MM.1S (cell line): ENCODE measurements around the gene TBXT.

Source experiments
- DNase-seq: peaks from one replicate; pipeline ENCODE4 v3.0.0-alpha.2; 2015
- H2AFZ ChIP-seq: fragments of 300-600 bp; sonication (generic); 2 replicates; pipeline ENCODE4 v1.6.0; 2016; ENCODE audit warnings: antibody characterized with exemption, low read length
- H3F3A ChIP-seq: fragments of 300-600 bp; sonication (generic); 2 replicates; pipeline ENCODE4 v1.6.1; 2016; ENCODE audit warnings: mild to moderate bottlenecking, antibody characterized with exemption, low read length, moderate library complexity, mixed read lengths; ENCODE audit not compliant: insufficient read depth
- H3K27ac ChIP-seq: fragments of 300-600 bp; sonication (generic); 2 replicates; pipeline ENCODE4 v1.5.1; 2016; ENCODE audit warnings: mild to moderate bottlenecking, low read length
- H3K27me3 ChIP-seq: fragments of 300-600 bp; sonication (generic); replicated peaks from 2 replicates; pipeline ENCODE4 v1.6.0; 2016; ENCODE audit warnings: low read length; ENCODE audit not compliant: insufficient read depth
- H3K36me3 ChIP-seq: fragments of 300-600 bp; sonication (generic); replicated peaks from 2 replicates; pipeline ENCODE4 v1.6.1; 2016; ENCODE audit warnings: mild to moderate bottlenecking, low read length, mixed read lengths; ENCODE audit not compliant: insufficient read depth
- H3K4me1 ChIP-seq: fragments of 300-600 bp; sonication (generic); 2 replicates; pipeline ENCODE4 v1.6.1; 2016; ENCODE audit warnings: low read length, mixed read lengths
- H3K4me2 ChIP-seq: fragments of 300-600 bp; sonication (generic); 2 replicates; pipeline ENCODE4 v1.6.0; 2016; ENCODE audit warnings: low read depth, low read length
- H3K4me3 ChIP-seq: fragments of 300-600 bp; sonication (generic); 2 replicates; pipeline ENCODE4 v1.5.1; 2016; ENCODE audit warnings: low read length, mixed read lengths
- H3K79me2 ChIP-seq: fragments of 300-600 bp; sonication (generic); 2 replicates; pipeline ENCODE4 v1.6.1; 2016; ENCODE audit warnings: mixed run types, low read length, mixed read lengths
- H3K9ac ChIP-seq: fragments of 300-600 bp; sonication (generic); 2 replicates; pipeline ENCODE4 v1.6.1; 2016; ENCODE audit warnings: low read length, mixed read lengths
- H3K9me2 ChIP-seq: fragments of 300-600 bp; sonication (generic); replicated peaks from 2 replicates; pipeline ENCODE4 v1.6.1; 2016; ENCODE audit warnings: mild to moderate bottlenecking, low read length, mixed read lengths; ENCODE audit not compliant: insufficient read depth
- H3K9me3 ChIP-seq: fragments of 300-600 bp; sonication (generic); replicated peaks from 2 replicates; pipeline ENCODE4 v1.6.1; 2016; ENCODE audit warnings: mild to moderate bottlenecking, low read length, mixed read lengths; ENCODE audit not compliant: insufficient read depth
- H4K20me1 ChIP-seq: fragments of 300-600 bp; sonication (generic); 2 replicates; pipeline ENCODE4 v1.6.1; 2016; ENCODE audit warnings: mild to moderate bottlenecking, low read length, moderate library complexity, mixed read lengths; ENCODE audit not compliant: insufficient read depth
- CTCF ChIP-seq: fragments of 300-600 bp; sonication (generic); IDR thresholded peaks from 2 replicates; pipeline ENCODE4 v1.5.1; 2016; ENCODE audit warnings: antibody characterized with exemption, low read length, mixed read lengths
- EZH2 ChIP-seq: fragments of 300-600 bp; sonication (generic); optimal IDR thresholded peaks from 2 replicates; pipeline ENCODE3; 2017; ENCODE audit warnings: low read depth, mild to moderate bottlenecking, antibody characterized with exemption, low read length, mixed read lengths
- EZH2phosphoT487 ChIP-seq: fragments of 300-600 bp; sonication (generic); IDR thresholded peaks from 2 replicates; pipeline ENCODE4 v1.6.1; 2018; ENCODE audit warnings: antibody characterized with exemption, low read length

TBXT gene

GRCh38 chr6:166167801-166168615 is at the start of gene TBXT:
Gene TBXT (minus strand): TSS chr6:166167851. CDS start chr6:166167591, 260 bp downstream.
- DNase-seq, result no peak
- Histone ChIP-seq H3K4me1 (no peaks in the 10 kb centered on the region), H3K27ac (no peak within 1 kb of the TSS), H3K9me3 (no peaks in the 10 kb centered on the region), H3K36me3 (no peaks in the 10 kb centered on the region), H3K9ac (no peak within 1 kb of the TSS), H2AFZ (no peak within 1 kb of the TSS), H3K79me2 (no peaks in the 10 kb centered on the region), H3K4me2 (no peak within 1 kb of the TSS), H3K27me3 (no peaks in the 10 kb centered on the region), H3K4me3 (no peak within 1 kb of the TSS), H3F3A (no peaks in the 10 kb centered on the region), H4K20me1 (no peaks in the 10 kb centered on the region), H3K9me2 (no peaks in the 10 kb centered on the region)
- TF ChIP-seq EZH2phosphoT487, result no peak
- TF ChIP-seq CTCF, result no peak
- no peak for TF ChIP-seq EZH2

GRCh38 chr6:166207284-166207561 is 39.6 kb upstream of the TBXT start:
- no peak overlapping the region for H2AFZ ChIP-seq
- no peaks in the 10 kb centered on the region for H3K9me2 ChIP-seq
- H4K20me1 ChIP-seq, result no peaks in the 10 kb centered on the region
- H3K79me2 ChIP-seq, result no peaks in the 10 kb centered on the region
- no peak overlapping the region for H3K9ac ChIP-seq
- H3K36me3 ChIP-seq, result no peaks in the 10 kb centered on the region
- no peaks in the 10 kb centered on the region for H3K9me3 ChIP-seq
- H3K4me1 ChIP-seq, result no peaks in the 10 kb centered on the region
- H3K4me2 ChIP-seq, result no peak overlapping the region
- no peak overlapping the region for H3K27ac ChIP-seq
- no peaks in the 10 kb centered on the region for H3K27me3 ChIP-seq
- TF ChIP-seq CTCF, result no peak
- no peak for TF ChIP-seq EZH2phosphoT487
- TF ChIP-seq EZH2, result no peak
- H3K4me3 ChIP-seq, result no peak overlapping the region
- no peaks in the 10 kb centered on the region for H3F3A ChIP-seq
- no peak for DNase-seq

- no peaks in the 10 kb centered on the region for H3K79me2 ChIP-seq
- H3F3A ChIP-seq, result no peaks in the 10 kb centered on the region
- H3K9ac ChIP-seq, result no peak overlapping the region
- peaks cover 5% of the 10 kb centered on the region; the same call in 1 of the 2 replicates for H3K4me1 ChIP-seq
- H3K9me2 ChIP-seq, result no peaks in the 10 kb centered on the region
- H3K27me3 ChIP-seq, result no peaks in the 10 kb centered on the region
- no peak overlapping the region for H3K4me3 ChIP-seq
- no peak overlapping the region for H3K4me2 ChIP-seq
- DNase-seq, result no peak
- H2AFZ ChIP-seq, result no peak overlapping the region
- no peaks in the 10 kb centered on the region for H3K36me3 ChIP-seq
- no peak for TF ChIP-seq EZH2
- no peak for TF ChIP-seq EZH2phosphoT487
- TF ChIP-seq CTCF, result no peak
- no peak overlapping the region for H3K27ac ChIP-seq
- H3K9me3 ChIP-seq, result no peaks in the 10 kb centered on the region
- no peaks in the 10 kb centered on the region for H4K20me1 ChIP-seq
Measured at GRCh38 chr6:166206510-166207283, 39.0 kb upstream of the TBXT start.
